CD4-positive, alpha-beta T cell treated with Interleukin-12 subunit alpha and Interleukin-12 subunit beta, for 1 hour (primary cell): ENCODE measurements around the gene TRAIP.
"Not testable (repeated sequence)": the region's sequence is repeated elsewhere in the genome, so short reads cannot be mapped to it uniquely, and the experiment has no call there.

ENCODE experiments used
- DNase-seq: peaks from one replicate; pipeline ENCODE4 v3.0.0-alpha.2; 2020

The TRAIP gene, protein sequence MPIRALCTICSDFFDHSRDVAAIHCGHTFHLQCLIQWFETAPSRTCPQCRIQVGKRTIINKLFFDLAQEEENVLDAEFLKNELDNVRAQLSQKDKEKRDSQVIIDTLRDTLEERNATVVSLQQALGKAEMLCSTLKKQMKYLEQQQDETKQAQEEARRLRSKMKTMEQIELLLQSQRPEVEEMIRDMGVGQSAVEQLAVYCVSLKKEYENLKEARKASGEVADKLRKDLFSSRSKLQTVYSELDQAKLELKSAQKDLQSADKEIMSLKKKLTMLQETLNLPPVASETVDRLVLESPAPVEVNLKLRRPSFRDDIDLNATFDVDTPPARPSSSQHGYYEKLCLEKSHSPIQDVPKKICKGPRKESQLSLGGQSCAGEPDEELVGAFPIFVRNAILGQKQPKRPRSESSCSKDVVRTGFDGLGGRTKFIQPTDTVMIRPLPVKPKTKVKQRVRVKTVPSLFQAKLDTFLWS

DNA sequence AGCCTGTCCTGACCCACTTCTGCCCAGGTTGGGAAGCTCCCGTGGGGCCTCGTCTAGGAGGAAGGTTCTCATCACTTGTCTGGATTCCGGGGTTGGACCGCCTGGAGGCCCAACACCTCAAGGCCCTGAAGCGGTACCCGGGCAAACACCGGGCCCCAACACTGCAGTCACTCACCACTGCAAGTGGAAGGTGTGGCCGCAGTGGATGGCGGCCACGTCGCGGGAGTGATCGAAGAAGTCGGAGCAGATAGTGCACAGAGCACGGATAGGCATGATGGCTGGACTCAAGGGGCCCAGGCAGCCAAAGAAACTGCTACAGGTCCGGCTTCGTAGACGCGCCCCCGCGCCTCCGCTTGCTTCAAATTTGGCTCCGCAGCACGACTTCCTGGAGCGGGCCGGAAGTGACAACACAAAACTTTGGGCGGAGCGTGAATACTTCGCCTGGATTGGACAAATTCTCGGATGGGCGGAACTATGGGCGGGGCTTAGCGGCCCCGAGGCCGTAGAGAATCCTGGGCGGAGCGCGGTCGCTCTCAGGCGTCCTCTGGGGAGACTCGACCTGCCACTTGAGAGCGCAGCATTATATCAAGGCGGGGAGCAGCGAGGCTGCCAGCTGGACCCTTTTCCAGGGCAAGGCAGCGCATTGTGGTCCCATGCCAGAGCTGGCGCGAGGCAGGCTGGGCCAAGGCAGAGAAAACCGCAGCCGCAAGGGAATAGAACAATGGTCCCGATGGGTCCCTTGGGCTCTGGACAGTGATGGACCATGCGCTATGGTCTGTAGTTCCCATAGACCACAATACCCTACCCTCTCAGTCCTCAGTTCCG is at the start of gene TRAIP:
Gene TRAIP (minus strand): TSS at position 384 of the 825 bp plus-strand sequence. CDS start 111 bp downstream, at position 273.
- DNase-seq = peak; percentile 96

DNA sequence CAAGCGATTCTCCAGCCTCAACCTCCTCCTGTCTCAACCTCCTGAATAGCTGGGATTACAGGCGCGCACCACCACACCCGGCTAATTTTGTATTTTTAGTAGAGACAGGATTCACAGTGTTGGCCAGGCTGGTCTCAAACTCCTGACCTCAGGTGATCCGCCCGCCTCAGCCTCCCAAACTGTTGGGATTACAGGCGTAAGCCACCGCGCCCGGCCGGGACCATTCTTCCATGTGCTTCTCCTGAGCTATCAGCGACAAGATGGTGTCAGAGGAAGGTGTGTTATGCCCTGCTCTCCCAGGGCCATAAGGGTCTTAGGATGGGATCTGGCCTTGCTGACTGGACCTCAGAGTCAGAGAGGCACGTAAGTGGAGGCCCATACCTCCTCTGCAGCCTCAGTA is 48.1 kb upstream of the TRAIP start:
- not testable (repeated sequence) for DNase-seq

DNA sequence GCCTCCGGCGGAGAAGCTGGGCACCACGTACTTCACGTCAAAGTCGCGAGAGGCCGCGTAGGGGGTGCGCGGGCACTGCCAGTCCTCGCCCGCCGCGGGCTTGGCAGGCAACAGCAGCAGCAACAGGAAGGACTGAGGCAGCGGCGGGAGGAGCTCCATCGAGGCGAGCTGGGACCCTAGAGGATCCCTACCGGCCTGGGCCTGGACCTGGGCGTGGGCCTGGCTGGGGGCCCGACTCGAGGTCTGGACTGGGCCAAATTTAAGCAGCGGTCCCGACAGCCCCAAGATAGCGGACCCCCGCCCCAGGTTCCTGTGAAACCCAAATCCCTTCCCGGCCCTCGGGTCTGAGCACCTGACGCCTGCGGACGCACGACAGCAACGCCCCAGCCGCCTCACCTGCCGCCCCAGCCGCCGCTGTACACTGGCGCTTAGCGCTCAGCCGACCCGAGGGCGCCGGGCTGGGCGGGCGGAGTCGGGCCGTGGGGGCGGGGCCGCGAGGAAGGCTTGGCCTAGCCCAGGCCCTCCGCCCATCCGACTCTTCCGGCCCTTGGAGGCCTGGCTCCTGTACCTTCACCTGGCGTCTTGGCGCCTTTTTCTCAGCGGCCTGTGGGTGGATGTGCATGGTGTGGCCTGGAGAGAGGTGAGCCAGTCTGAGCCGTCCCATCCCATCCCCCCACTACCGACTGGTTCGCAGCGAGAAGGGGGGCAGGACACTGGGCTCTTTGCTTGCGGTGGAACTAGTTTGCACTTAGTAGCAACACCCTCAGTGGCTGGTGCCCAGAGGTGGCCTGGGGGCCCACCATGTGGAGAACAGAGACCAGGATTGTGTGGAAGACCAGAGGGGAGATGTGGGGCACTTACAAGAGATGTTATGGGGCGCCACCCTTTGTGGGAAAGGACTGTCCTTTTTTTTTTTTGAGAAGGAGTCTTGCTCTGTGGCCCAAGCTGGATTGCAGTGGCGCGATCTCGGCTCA is 47.4 kb upstream of the TRAIP start, which contains the start of gene MST1R:
Gene MST1R (minus strand): TSS at position 423 of the 974 bp plus-strand sequence. CDS start 264 bp downstream, at position 159.
- DNase-seq = peak; percentile 86

DNA sequence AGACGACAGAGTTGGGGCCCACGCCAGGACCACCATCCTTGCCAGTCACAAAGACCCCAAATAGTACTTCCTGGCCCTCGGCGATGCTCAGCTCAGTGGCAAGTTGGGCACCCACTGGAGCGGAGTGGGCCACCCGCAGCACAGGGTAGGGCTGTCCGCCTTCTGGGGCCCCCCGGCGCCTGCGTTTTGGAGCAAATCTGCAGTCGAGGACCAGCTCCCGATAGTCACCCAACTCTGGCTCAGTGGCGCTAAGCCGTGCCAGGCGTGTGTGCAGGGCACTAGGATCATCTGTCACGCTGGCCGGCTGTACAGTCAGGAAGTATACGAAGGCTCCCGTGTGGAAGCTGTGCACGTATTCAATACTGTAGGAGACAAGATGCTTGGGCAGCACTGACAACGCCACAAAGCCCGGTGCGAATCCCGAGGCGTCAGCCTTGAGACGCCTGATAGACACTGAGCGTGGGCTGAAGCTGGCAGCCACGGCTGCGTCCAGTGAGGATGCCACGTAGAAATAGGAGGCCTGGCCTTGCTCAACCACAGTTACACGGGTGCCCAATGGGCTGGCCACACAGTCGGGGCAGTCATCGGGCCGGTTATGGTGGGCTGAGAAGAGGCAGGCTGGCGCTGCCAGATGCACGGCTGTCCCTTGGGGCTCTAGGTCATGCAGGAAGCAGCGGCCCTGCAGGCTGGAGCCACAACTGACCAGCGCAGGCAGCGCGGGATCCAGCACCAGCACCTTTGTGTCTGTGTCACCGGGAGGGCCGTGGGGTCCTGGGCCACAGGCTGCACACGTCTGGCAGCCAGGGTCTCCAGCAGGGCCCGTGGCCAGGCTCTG is 46.4 kb upstream of the TRAIP start:
- no peak for DNase-seq

DNA sequence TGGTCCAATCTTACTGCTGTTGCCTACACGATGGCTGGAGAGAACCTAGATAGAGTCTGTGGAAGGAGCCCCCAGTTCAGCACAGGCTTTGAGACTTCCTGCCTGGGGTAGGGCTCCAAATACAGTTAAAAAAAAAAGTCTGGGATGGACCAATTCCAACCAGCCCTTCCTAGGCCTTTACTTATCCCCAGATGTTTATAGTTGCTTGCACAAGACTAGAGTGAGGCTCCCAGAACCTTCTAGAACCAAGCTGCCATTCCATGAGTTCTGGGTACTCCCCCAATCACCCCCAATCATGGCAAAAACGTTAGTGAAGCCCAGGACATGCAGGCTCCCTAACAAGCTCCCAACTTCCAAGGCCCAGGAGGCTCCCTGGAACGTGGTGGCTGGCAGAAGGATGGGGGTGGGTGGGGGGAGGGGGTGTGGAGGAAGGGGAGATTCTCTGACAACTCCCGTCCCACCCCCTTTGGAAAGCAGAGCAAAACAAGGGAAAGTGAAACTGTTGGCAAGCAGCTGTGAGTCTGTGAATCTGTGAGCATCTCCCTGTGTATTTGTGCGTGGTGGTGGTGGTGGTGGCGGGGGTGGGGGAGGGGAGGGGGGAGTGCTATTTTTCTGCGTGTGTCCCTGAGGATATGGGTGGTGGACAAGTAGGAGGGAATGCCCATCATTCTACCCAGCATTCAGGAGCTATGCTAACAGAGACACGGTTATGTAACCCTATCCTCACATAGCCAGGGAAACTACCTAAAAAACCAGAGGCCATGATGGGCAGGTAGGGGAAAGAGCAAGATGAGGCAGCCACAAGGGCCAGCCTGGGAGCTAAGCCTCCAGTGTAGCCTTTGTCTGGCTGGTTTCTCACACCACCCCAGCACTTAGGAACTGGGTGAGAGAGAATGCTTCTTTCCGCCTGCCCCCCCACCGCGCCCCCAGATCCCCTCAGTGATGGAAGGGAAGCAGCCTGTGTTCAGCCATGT is 45.3 kb upstream of the TRAIP start:
- no peak for DNase-seq

DNA sequence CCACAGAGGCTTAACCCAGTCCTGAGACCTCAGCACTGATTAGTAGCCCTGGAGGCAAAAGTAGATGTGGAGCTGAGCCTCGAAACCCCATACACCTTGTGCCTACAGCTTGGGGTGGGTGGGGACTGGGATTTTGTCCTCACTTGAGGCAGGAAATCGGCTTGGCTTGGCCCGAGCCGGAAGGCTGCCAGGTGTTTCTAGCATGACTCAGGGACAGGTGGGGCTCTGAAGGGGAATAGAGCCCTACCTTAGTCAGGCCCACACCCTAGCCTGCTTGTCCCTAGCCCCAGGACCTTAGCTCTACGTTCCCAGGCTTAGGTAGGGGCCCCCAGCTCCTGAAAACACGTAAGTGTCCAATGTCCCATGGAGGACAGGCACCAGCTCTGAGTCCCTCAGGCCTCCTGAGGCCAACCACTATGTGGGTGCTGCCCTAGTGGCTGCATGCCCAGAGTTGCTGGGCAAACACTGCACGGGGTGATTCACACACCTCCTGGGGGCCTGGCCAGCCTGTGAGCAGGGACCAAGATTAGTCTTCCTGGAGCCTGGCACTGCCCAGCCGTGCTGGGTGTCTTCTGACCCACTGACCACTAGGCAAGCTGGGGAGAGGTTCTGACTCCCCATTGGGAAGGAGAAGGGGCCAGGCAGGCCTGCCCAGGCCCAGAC is 44.3 kb upstream of the TRAIP start:
- DNase-seq = no peak

DNA sequence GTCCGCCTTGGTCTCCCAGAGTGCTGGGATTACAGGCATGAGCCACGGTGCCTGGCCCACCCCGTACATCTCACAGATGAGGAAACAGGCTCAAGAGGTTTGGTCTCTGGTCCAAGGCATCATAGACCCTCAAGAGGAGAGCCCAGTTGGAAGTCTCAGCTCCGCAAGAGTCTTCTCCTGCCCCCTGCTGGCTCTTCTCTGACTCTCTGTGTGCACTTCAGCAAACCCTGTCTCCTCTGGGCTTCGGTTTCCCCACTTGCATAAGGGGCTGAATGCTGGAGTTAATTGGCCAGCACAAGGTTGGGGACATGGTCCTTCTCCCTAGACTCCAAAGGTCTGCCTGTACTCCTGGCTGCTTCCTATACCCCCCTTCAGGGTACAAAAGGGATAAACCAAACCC is 43.5 kb upstream of the TRAIP start:
- DNase-seq = no peak

DNA sequence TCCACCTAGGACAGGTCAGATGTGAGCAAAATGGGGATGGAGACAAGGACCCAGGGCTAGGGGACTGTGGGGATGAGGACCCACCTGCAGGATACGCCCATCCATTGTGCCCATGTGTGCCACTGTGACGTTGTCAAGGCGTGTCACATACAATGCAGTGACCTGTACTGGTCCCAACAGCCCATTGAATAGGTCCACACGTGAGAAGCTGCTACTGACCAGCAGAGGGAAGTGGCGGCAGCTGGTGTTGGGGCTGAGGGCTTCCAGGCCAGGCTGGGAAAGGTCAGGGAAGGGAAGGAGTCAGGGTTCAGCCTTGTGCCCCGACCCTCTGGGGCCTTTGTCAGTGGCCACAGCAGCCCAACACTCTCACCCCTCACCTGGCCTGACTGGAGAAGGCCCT is 42.6 kb upstream of the TRAIP start:
- DNase-seq = no peak

DNA sequence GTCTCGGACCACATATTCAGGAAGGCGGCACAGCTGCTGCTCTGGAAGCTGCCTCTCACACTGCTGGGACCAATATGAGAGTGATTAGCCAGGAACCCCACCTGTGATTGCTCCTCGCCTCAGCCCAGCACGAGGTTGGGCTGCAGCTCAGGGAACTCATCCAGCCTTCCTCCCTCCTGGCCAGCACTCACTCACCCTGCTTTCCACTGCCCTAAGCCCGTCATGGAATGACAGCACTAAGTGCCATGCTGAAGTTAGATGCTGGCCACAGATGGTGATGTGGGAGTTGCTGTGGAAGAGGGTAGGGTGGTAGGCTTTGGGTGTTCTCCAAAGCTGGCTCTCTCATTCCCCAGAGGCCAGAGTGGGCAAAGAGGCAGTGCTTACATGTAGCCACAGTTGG is 40.0 kb upstream of the TRAIP start:
- no peak for DNase-seq

DNA sequence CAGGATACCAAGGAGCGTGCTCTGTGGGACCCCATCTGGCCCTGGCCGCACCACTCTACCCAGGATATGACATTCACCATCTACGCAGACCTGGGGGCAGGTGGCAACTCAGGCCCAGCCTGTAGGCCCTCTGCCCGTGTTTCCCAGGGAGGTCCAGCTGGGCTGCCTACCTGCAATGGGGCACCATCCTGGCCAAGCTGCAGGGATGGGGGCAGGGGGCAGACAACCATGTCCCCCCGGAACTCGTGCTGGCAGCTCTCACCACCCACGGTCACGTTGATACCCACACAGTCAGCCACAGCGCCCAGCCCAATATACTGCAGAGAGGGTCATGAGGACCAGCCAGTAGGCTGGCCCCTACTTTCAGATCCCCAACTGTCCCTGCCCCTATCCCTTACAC is 39.4 kb upstream of the TRAIP start:
- no peak for DNase-seq

DNA sequence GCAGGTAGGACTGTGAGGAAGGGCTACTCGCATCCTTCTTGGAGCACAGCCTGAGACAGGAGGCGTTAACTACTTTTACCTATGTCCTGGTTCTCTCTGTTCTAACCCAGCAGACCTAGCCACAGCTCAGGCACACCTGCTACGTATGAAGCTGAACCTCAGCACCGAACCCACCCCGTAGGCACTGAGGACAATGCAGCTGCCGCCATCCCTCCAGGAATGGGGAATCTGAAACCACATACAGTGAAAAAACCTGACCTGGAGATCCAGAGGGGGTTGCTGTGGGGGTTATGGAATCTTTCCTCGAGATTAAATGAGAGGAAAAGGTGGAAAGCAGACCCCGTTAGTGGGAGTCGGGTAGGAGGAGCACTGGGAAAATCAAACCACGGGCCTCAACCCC is 32.9 kb upstream of the TRAIP start:
- DNase-seq = no peak

DNA sequence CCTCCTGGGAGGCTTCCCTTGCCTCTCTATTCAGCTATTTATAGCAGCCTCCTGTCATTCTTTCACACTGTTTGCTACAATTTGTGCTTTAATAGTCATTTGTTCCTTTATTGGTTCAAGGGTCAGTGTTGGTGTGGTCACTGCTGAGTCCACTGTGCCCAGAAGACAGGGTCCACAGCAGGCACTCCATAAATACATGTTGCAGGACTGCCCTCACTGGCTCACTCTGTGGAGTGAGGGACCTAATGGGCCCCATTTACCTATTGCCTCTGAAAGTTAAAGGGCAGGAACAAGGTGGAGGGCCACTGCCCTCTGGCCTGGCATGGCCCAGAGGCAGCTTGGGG is 30.5 kb upstream of the TRAIP start:
- DNase-seq = no peak

DNA sequence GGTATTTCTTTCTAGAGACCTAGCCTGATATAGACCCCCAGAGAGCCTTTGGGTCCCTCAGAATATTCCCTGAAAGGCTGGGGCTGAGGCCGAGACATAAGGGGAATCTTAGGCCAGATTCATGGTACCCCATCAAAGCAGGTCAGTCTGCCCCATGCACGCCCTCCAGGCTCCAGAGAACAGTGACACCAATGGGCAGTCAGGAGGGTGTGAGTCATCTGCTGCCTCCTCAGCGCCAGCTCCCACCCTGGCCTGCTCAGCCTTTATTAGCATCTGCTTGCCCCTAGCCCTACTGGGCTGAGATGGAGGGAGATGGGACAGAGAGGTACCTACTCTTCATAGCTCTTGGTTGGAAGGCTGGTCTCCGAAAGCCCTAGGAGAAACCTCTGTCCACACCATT is 27.6 kb upstream of the TRAIP start:
- DNase-seq = no peak

DNA sequence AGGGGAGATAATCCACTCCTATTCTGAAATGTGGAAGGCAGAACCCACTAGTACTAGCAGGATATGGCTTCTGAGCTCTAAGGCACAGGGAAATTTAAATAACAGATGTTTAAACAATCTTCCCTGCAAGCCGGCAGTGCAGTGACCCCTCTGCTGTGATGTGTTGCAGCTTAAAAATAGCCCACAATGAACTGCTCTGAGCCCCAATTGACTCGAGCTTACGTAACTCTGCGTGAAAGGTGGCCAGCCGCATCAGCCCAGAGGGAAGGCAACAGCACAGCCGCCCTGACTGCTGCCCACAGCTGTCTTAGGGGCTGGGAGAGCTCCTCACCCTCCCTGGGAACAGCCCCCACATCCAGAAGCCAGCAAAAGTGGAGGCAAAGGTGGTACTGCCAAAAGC is 25.8 kb upstream of the TRAIP start:
- DNase-seq = no peak

DNA sequence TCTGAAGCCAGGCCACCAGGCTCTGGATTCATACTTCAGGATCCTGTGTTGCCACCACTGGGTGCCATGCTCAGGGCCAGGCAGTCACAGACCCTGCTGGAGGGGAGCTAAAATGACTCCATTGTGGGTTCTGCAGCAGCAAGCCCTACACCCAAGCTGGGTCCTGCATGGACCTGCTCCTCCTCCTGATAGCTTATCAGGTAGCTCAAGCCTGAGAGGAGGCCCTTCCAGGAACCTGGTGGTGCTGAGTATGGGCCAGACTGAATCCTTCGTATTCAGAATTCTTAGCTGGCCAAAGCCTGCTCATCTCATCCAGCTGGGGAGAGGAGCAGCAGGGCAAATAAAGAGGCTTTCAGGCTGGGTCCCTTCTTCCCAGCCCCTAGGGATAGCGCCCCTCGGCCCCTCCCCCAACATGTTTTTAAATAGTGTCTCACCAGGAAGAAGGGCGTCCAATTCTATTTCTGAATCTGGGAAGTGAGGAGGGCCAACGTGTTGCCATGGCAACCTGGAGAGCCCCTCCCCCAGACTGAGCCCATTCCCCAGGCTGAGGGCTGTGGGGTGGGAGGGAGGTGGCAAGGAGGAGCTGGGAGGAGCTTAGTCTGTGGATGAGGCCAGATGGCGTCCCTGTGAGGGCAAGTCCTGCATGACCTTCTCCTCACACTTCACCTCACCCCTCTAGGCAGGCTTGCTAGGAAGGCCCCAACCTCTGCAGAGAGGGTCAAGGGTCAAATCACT is 24.4 kb upstream of the TRAIP start:
- no peak for DNase-seq

DNA sequence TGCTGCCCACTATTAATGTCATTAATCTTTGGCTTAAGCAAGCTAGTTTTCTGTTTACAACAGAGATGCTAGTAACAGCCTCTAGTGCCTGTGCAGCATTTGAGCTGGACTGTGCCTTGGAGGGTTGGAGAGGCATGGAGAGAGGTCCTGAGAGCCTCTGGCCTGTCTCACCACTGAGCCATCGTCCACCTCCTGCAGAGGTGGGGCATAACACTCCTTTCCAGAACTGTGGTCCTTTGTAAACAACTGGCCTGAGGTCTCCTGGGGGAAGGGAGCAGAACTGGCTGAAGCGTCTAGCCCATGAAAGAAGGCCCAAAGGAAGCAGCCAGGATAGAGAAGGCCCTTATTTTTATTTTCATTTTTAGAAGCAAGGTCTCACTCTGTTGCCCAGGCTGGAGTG is 23.4 kb upstream of the TRAIP start:
- DNase-seq = no peak

DNA sequence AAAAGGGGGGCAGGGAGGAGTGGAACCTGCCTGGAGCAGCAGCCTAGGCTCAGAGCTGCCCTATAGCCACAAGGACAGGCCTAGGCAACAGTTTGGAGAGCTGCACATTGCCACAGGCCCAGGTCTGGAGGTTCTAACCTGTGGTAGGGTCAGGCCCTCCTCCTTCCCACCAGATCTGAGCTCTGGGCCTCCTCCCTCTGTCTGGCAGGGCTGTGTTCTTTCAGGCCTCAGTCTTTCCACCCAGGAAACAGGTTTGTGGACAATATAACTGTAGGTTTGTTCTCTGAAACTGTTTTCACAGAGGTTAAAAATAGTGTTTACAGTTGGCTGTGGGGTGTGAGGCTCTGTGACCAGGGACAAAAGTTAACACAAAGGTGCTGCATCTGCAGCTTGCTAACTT is 22.3 kb upstream of the TRAIP start:
- DNase-seq = no peak

DNA sequence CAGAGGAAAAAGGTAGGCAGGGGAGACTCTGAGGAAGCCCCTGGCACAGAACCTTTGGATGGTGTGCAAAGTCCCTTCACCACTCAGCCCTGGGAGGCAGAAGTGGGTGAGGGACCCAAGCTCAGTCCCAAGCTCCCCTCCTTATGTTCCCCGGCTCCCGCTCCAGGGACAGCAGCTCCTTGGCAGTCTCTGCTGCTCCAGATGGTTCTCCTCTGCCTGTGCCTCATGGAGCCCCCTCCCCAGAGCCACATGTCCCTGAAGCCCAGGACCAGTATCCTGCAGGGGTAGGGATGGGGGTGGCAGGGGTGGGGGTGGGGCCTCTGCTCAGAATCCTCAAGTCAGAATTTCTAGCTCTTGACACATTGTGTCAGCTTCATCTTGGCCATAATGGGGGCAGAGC is 21.4 kb upstream of the TRAIP start:
- no peak for DNase-seq

DNA sequence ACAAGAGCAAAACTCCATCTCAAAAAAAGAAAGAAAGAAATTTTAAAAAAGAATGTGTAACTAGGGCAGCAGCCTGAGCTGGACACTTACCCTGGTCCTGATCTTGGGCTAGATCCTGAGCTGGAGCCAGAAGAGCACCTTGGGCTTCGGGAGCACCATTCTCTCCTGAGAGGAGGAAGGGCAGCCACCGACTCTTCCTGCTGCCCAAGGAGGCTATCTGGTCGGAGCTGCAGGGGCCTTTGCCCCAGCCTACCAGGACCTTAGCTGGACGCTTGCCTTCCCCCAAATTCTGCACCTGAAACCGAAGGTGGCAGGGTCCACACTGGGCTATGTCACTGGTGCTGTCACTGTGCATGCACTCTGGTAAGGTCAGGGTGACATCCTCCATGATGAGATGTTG is 20.2 kb upstream of the TRAIP start:
- no peak for DNase-seq
